ENCODE measurements around the gene HOXA7.

DNA sequence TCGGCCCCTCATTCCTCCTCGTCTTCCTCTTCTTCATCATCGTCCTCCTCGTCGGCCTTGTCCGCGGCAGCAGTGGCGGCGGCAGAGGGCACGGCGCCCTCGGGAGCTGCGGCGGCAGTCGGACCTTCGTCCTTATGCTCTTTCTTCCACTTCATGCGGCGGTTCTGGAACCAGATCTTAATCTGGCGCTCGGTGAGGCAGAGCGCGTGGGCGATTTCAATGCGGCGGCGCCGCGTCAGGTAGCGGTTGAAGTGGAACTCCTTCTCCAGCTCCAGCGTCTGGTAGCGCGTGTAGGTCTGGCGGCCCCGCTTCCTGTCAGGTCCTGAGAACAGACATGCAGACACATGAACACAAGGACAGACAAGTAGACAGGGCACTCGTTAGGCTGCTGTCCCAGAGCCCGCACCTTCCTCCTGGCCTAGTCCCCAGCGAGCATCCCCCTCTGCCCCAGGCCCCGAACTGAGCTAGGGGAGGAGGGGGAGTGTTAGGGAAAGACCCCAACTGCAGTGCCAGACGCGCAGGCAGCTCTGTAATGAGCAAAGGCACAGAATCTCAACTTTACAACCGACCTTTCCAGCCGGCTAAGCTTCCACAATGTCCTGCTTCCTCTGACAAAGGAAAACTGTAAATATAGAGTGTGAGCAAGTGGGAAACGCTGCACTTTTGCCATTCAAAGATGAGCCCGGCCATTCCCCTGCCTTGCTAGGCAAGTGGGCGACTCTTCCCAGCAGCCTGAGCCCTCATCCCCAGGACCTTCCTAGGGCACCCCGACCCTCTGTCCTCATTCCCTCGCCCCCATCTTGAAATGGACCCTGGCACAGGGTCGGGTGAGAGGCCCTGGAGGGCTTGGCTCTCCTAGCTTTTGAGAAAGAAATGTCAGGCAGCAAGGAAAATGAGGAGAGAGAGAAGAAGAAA, 1.3 kb downstream of the HOXA7 start:
- TF ChIP-seq, protein P1, sequence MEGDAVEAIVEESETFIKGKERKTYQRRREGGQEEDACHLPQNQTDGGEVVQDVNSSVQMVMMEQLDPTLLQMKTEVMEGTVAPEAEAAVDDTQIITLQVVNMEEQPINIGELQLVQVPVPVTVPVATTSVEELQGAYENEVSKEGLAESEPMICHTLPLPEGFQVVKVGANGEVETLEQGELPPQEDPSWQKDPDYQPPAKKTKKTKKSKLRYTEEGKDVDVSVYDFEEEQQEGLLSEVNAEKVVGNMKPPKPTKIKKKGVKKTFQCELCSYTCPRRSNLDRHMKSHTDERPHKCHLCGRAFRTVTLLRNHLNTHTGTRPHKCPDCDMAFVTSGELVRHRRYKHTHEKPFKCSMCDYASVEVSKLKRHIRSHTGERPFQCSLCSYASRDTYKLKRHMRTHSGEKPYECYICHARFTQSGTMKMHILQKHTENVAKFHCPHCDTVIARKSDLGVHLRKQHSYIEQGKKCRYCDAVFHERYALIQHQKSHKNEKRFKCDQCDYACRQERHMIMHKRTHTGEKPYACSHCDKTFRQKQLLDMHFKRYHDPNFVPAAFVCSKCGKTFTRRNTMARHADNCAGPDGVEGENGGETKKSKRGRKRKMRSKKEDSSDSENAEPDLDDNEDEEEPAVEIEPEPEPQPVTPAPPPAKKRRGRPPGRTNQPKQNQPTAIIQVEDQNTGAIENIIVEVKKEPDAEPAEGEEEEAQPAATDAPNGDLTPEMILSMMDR (IDR thresholded peaks at IDR 0.05): no peak
- no peak for TF ChIP-seq ZFX (IDR thresholded peaks at IDR 0.05; ENCODE audit: borderline replicate concordance)
